Measurements from ENCODE around the gene BMERB1. TPM values are rescaled to one million over a fixed set of nuclear protein-coding genes. Genes with fewer than 3 reads are reported as not detected.

Gene BMERB1
- polyA plus RNA-seq, 1 of the 3 experiments (the other 2 are of a cell fraction), result 33.9 TPM

- Histone ChIP-seq H3K9me2 (no peaks in the 10 kb centered on the region), H3K9me3 (no peaks in the 10 kb centered on the region), H3F3A (replicated peaks; ENCODE audit: insufficient read depth) (no peaks in the 10 kb centered on the region), H4K20me1 (ENCODE audit: insufficient read depth) (no peaks in the 10 kb centered on the region), H3K4me2 (no peak overlapping the region), H3K27me3 (ENCODE audit: insufficient read depth) (no peaks in the 10 kb centered on the region), H3K27ac (ENCODE audit: low read depth in 2 of 2, low read length in 1 of 2) (no peak overlapping the region), H3K9ac (no peak overlapping the region), H3K4me1 (ENCODE audit: control insufficient read depth in 1 of 2, insufficient read depth in 2 of 2, low read depth in 1 of 2, low read length in 1 of 2) (peaks cover 0 to 10% of the 10 kb centered on the region in 2 experiments; a peak in 1 of 4 replicates), H3K79me2 (ENCODE audit: insufficient read depth) (no peaks in the 10 kb centered on the region), H3K36me3 (replicated peaks in 1 of 2; ENCODE audit: control insufficient read depth in 1 of 2, insufficient read depth in 2 of 2, low read length in 1 of 2) (peaks cover 44 to 70% of the 10 kb centered on the region in 2 experiments), H3K4me3 (ENCODE audit: low read depth in 2 of 2, low read length in 1 of 2) (no peak overlapping the region), H2AFZ (ENCODE audit: low read depth) (no peak overlapping the region)
- ChIA-PET CTCF (no interaction called here), POLR2A (no interaction called here)
- TF ChIP-seq USF1 (IDR thresholded peaks at IDR 0.05; ENCODE audit: borderline replicate concordance, low read depth) (no peak), EP300 (IDR thresholded peaks at IDR 0.05; ENCODE audit: borderline replicate concordance in 1 of 2, low read depth in 1 of 2, low read length in 1 of 2) (no peak), MEF2A (IDR thresholded peaks at IDR 0.05; ENCODE audit: borderline replicate concordance, low read depth) (no peak), CTCF (IDR thresholded peaks at IDR 0.05) (no peak), GATA2 (CRISPR knock-in tag; IDR thresholded peaks at IDR 0.05) (no peak), CHD2 (IDR thresholded peaks at IDR 0.05; ENCODE audit: low read length, partially characterized antibody) (no peak), IRF3 (IDR thresholded peaks at IDR 0.05; ENCODE audit: low read depth, low read length) (no peak), NFIC (IDR thresholded peaks at IDR 0.05; ENCODE audit: borderline replicate concordance) (no peak), RCOR1 (IDR thresholded peaks at IDR 0.05; ENCODE audit: low read length) (no peak)
- no peak for DNase-seq
- 93% methylated on average over 11 of the region's 11 CpGs for WGBS (ENCODE audit: low lambda C conversion rate)
Observed at GRCh38 chr16:15616475-15617165, 182.2 kb downstream of the BMERB1 start.

- no peak overlapping the region for H3K9ac ChIP-seq
- H3K27ac ChIP-seq (ENCODE audit: low read depth in 2 of 2, low read length in 1 of 2), result 0 out of 4 replicates have a peak overlapping the region, but pooled peaks of 1 of the 2 experiments have one; percentile 13
- H3K4me2 ChIP-seq, result no peak overlapping the region
- no peaks in the 10 kb centered on the region for H4K20me1 ChIP-seq (ENCODE audit: insufficient read depth)
- whole genome bisulfite sequencing (ENCODE audit: low lambda C conversion rate), result 97% methylated on average over 4 of the region's 4 CpGs
- H3K4me3 ChIP-seq (ENCODE audit: low read depth in 2 of 2, low read length in 1 of 2), result no peak overlapping the region
- ChIA-PET POLR2A (no interaction called here), CTCF (no interaction called here)
- H3K27me3 ChIP-seq (ENCODE audit: insufficient read depth), result no peaks in the 10 kb centered on the region
- H3K4me1 ChIP-seq (ENCODE audit: control insufficient read depth in 1 of 2, insufficient read depth in 2 of 2, low read depth in 1 of 2, low read length in 1 of 2), result peaks cover 0 to 10% of the 10 kb centered on the region in 2 experiments; a peak in 1 of 4 replicates
- H2AFZ ChIP-seq (ENCODE audit: low read depth), result no peak overlapping the region
- DNase-seq, result no peak
- no peaks in the 10 kb centered on the region for H3K9me3 ChIP-seq
- H3K36me3 ChIP-seq (replicated peaks in 1 of 2; ENCODE audit: control insufficient read depth in 1 of 2, insufficient read depth in 2 of 2, low read length in 1 of 2), result peaks cover 51 to 67% of the 10 kb centered on the region in 2 experiments
- no peaks in the 10 kb centered on the region for H3F3A ChIP-seq (replicated peaks; ENCODE audit: insufficient read depth)
- no peaks in the 10 kb centered on the region for H3K9me2 ChIP-seq
- H3K79me2 ChIP-seq (ENCODE audit: insufficient read depth), result no peaks in the 10 kb centered on the region
- no peak for TF ChIP-seq USF1 (IDR thresholded peaks at IDR 0.05; ENCODE audit: borderline replicate concordance, low read depth)
- TF ChIP-seq POLR2AphosphoS5 (IDR thresholded peaks at IDR 0.05; ENCODE audit: low read depth, low read length), result no peak
- no peak for TF ChIP-seq USF2 (IDR thresholded peaks at IDR 0.05; ENCODE audit: borderline replicate concordance, low read depth, low read length)
- no peak for TF ChIP-seq TAF1 (IDR thresholded peaks at IDR 0.05; ENCODE audit: borderline replicate concordance, low read depth, low read length)
- no peak for TF ChIP-seq RXRA (IDR thresholded peaks at IDR 0.05; ENCODE audit: borderline replicate concordance, low read depth)
- TF ChIP-seq NFIC (IDR thresholded peaks at IDR 0.05; ENCODE audit: borderline replicate concordance), result no peak
- no peak for TF ChIP-seq YY1 (IDR thresholded peaks at IDR 0.05; ENCODE audit: low read depth)
- no peak for TF ChIP-seq FOSL2 (IDR thresholded peaks at IDR 0.05; ENCODE audit: borderline replicate concordance, low read depth)
- TF ChIP-seq TCF12 (IDR thresholded peaks at IDR 0.05), result no peak
- no peak for TF ChIP-seq REST (IDR thresholded peaks at IDR 0.05; ENCODE audit: low read depth, low read length)
Observed at GRCh38 chr16:15617901-15618300, 183.5 kb downstream of the BMERB1 start.
